Fibroblast of mammary gland (primary cell): Measurements from ENCODE around the gene TBC1D10A.
A peak's percentile ranks its signal among the peaks of the same experiment; 100 is the strongest.

Source experiments
- DNase-seq: peaks from one replicate; pipeline ENCODE4 v3.0.0-alpha.2; 2010; ENCODE audit warnings: low read depth
- H3K4me3 ChIP-seq: 2 replicates; pipeline ENCODE4 v1.5.1; 2011; ENCODE audit warnings: low read depth, mild to moderate bottlenecking, low read length, moderate library complexity; ENCODE audit not compliant: control insufficient read depth
- TF ChIP-seq, protein P1 (sequence below): conservative IDR thresholded peaks from 2 replicates; pipeline ENCODE4 v1.5.1; 2011; ENCODE audit warnings: low read depth, low read length, inconsistent platforms; ENCODE audit not compliant: control insufficient read depth, insufficient read depth

Gene TBC1D10A, protein sequence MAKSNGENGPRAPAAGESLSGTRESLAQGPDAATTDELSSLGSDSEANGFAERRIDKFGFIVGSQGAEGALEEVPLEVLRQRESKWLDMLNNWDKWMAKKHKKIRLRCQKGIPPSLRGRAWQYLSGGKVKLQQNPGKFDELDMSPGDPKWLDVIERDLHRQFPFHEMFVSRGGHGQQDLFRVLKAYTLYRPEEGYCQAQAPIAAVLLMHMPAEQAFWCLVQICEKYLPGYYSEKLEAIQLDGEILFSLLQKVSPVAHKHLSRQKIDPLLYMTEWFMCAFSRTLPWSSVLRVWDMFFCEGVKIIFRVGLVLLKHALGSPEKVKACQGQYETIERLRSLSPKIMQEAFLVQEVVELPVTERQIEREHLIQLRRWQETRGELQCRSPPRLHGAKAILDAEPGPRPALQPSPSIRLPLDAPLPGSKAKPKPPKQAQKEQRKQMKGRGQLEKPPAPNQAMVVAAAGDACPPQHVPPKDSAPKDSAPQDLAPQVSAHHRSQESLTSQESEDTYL

GRCh38 chr22:30326706-30327362 is at the start of gene TBC1D10A:
TBC1D10A (minus strand) TSS chr22:30326941; CDS start chr22:30326881, 60 bp downstream.
- TF ChIP-seq, protein P1, sequence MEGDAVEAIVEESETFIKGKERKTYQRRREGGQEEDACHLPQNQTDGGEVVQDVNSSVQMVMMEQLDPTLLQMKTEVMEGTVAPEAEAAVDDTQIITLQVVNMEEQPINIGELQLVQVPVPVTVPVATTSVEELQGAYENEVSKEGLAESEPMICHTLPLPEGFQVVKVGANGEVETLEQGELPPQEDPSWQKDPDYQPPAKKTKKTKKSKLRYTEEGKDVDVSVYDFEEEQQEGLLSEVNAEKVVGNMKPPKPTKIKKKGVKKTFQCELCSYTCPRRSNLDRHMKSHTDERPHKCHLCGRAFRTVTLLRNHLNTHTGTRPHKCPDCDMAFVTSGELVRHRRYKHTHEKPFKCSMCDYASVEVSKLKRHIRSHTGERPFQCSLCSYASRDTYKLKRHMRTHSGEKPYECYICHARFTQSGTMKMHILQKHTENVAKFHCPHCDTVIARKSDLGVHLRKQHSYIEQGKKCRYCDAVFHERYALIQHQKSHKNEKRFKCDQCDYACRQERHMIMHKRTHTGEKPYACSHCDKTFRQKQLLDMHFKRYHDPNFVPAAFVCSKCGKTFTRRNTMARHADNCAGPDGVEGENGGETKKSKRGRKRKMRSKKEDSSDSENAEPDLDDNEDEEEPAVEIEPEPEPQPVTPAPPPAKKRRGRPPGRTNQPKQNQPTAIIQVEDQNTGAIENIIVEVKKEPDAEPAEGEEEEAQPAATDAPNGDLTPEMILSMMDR = no peak
- peak within 1 kb of the TSS; percentile 71 for H3K4me3 ChIP-seq
- peak; percentile 74 for DNase-seq

DNA sequence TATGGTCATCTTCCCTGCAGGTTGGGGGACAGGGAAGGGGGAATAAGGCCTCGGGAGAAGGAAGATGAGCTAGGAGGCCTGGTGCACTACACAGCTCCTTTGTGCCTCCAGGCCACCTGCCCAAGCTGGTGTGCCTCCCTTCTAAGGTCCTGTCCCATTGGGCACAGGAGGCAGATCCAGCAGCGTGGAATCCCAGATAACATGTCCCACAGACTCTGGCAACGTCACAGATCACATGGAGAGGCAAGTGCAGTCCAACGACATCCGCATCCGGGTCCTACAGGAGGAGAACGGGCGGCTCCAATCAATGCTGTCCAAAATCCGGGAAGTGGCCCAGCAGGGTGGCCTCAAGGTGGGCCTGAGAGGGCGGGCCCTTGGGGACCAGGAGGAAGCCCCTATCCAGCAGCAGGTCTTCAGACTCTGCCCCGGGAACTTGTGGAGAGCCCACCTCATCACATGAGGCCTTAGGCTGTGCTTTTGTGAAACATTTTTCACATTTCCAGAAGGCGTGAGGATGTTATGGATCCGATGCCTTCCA is 48.6 kb upstream of the TBC1D10A start:
- no peak overlapping the region for H3K4me3 ChIP-seq
- DNase-seq = no peak
- TF ChIP-seq, protein P1 = no peak

GRCh38 chr22:30373331-30374325 is 46.9 kb upstream of the TBC1D10A start:
- no peak for DNase-seq
- H3K4me3 ChIP-seq = no peak overlapping the region
- TF ChIP-seq, protein P1 = no peak

GRCh38 chr22:30372915-30373314 is 46.2 kb upstream of the TBC1D10A start:
- no peak for DNase-seq
- H3K4me3 ChIP-seq = no peak overlapping the region
- TF ChIP-seq, protein P1 = no peak

DNA sequence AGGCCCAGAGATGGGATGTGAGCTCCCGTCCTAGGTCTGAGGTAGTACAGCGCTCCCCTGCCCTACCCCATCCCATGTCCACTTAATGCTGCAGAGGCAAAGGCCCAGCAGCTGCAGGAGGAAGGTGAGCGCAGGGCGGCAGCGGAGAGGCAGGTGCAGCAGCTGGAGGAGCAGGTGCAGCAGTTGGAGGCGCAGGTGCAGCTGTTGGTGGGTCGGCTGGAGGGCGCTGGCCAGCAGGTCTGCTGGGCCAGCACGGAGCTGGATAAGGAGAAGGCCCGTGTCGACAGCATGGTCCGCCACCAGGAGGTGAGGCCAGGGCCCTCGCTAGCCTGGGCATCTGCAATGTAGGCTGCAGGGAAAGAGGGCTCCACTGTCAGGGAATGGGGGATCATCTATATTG is 45.2 kb upstream of the TBC1D10A start:
- DNase-seq = no peak
- H3K4me3 ChIP-seq = no peak overlapping the region
- TF ChIP-seq, protein P1 = no peak

DNA sequence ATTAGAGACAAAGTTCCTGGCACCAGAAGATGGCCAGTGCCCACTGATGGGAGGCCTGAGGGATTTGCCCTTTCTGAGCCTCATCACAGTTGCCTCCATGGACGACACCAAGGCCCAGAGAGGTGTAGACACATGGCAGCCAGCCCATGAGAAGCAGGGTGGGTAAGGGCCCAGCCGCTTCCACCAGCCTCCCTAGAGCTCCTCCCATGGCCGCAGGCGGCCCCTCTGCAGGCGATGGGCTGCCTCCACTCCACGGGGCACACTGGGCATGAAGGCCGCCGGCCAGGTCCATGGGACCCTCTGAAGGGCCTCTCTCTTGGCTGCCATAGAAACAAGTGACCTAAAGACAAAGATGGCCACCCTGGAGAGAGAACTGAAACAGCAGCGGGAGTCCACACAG is 44.6 kb upstream of the TBC1D10A start:
- TF ChIP-seq, protein P1 = no peak
- no peak for DNase-seq
- no peak overlapping the region for H3K4me3 ChIP-seq
